IPS DF 4.7 (cell line): ENCODE data around the gene TM4SF18.

Source experiments
- DNase-seq: peaks from one replicate; pipeline ENCODE4 v3.0.0-alpha.2; 2013; ENCODE audit warnings: low spot score; ENCODE audit errors: extremely low read depth

Gene TM4SF18

DNA sequence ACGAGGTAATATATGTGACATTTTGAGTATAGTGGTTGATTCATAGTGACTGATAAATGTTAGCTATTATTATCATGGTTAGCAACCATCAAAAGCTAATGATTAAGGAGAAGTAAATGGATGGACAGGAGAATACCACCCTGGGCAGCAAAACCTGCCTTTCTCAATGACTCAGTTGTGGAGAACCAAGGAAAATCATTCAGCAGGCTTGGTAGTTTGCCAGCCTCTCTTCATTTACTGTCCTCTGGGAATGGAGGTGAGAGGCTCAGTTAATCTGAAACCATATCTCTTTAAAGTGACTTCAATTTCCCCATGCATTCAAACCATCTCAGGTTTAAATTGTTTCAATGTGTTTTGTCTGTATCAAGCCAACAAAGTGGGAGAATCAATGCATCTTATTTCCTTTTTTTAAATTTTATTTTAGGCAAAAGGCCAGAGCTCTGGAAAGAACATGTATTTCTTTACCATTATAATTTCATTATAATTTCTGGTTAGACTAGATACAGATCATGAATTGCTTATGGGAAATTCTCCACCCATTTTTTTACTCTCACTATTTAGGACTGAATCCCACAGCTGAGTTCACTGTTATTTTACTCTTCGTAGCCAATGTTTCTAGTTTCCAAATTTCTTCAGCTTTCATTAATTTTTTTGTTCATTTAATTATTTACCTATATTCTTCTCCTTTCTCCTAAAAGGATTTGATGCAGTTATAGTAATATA, 2.7 kb downstream of the TM4SF18 start:
- DNase-seq, result no peak

DNA sequence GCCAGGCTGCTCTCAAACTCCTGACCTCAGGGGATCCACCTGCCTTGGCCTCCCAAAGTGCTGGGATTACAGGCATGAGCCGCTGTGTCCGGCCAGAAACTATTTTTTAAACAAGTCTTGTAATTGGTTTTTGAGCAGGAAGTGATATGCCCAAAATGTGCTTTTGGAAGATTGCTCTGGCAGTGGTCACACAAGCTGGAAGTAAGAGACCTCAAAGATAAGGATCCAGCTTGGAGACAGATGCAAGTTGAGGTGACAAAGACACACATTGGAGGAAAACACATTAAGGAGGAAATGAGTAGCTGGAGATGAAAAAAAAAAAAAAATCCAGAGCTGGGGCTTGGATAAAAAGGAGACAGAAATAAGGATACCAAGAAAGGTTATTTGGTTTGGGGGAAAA, 6.3 kb downstream of the TM4SF18 start:
- DNase-seq, result no peak

DNA sequence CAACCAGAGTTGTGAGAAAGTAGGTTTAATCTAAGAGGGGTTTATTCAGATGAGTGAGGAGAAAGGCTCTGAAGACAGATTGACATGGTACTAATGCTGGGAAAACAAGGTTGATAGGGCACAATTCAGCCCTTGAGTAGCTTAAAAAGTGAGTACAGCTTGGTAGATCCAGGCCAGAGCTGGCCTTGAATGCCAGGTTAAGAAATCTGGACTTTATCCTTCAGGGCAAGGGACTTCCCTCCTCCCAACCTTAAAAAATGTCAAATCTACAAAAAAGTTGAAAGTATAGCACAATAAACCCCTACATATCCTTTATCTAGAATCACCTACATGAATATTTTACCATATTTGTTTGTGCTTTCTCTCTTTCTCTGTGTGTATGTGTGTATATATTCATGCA, 7.9 kb downstream of the TM4SF18 start:
- DNase-seq, result no peak

GRCh38 chr3:149324332-149324731, 9.1 kb downstream of the TM4SF18 start:
- no peak for DNase-seq

GRCh38 chr3:149321640-149322039, 11.8 kb downstream of the TM4SF18 start:
- no peak for DNase-seq

DNA sequence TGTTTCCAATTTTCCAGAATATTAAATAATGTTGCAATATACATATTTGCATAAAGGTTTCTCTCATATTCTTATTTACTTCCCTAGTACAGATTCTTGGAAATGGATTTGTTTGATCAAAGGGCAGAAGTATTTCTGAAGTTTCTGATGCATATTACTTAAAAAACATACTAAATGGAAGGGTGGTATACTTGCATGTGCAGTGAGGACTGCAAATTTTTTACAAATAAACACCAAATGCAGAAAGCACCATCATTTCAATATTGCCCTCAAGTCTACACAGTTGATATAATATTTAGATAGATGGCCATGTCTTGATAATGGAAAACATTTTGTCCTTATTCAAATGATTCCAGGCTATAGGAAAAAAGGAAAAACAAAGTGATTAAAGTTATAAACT, 12.3 kb downstream of the TM4SF18 start:
- no peak for DNase-seq

DNA sequence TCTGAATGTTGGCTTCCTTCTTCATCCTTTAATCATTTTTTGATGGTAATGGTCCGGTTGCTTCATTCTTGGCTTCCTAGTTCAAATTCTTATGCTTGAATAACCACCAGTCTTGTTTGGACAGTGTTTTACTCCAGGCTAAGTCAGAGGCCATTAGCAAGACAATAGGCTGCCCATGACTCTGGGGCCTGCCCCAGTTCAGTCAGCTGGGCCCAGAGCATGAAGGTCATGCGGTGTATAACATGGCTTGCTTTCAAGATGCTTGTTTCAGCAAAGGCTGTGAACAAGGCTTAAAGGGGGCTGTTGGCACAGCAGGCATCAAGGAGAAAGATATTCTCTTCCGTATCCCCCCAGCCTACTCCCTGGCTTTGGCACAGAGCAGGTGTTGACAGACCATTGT, 13.7 kb downstream of the TM4SF18 start:
- DNase-seq, result no peak

GRCh38 chr3:149317072-149317471, 16.4 kb downstream of the TM4SF18 start:
- no peak for DNase-seq

GRCh38 chr3:149316437-149316836, 17.0 kb downstream of the TM4SF18 start:
- no peak for DNase-seq

DNA sequence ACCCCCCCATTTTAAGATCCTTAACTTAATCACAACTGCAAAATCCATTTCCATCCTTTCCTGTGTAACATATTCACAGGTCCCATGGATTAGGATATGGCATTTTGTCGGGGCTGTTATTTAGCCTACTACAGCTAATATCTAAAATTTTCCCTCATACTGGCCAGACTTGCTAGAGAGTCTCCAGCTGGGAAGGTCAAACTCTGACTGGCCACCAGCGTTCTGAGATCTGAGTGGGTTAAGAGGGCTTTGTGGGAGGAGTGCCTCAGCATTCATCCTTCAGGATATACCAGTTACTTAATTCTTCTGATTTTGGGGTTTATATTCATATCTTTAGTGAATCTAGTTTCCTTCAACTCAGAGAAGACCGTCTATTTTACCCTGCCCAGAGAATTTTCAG, 17.7 kb downstream of the TM4SF18 start:
- DNase-seq, result no peak

DNA sequence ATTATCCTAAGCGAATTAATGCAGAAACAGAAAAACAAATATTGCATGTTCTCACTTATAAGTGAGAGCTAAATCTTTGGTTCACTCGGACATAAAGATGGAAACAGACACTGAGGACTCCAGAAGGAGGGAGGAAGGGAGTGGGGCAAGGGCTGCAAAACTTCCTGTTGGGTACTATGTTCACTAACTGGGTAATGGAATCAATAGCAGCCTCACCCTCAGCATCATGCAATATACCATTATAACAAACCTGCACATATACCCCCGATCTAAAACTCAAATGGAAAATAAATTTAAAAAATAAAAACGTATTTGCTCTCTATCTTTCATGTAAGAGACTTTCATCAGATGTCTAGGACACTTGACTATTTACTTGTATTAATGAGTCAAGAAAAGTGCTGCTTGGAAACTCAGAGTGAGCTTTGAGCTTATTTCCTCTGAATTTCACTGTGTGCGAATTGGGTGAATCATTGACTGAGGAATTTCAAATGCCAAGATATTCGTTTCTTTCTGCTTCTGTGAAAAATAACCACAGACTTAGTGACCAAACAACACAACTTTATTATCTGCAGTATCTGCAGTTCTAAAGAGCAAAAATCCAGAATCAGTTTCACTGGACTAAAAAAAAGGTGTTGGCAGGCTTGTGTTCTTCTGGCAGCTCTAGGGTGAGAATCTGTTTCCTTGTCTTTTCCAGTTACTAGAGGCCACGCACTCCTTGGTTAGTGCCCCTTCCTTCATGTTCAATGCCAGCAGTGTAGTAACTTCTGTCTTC, 18.4 kb downstream of the TM4SF18 start:
- DNase-seq, result no peak

- no peak for DNase-seq
Observed at GRCh38 chr3:149313542-149313941, 19.9 kb downstream of the TM4SF18 start.

- no peak for DNase-seq
Observed at GRCh38 chr3:149310796-149311534, 22.5 kb downstream of the TM4SF18 start.

DNA sequence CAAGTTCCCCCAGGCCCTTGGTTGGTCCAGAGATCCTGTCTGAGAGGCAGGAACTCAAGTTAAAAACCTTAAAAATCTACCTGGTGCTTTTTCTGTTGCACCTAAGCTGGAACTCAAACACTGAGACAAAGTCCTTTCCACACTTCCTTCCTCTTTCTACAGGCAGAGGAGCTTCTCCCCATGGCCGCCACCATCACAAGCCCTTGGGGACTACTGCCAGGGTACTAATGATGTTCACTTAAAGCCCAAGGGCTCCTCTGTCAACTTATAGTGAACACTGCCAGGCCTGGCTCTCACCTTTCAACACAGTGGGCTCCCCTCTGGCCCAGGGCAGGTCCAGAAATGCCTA, 26.0 kb downstream of the TM4SF18 start:
- DNase-seq, result no peak

- DNase-seq, result no peak
Observed at GRCh38 chr3:149306751-149307434, 26.5 kb downstream of the TM4SF18 start.

DNA sequence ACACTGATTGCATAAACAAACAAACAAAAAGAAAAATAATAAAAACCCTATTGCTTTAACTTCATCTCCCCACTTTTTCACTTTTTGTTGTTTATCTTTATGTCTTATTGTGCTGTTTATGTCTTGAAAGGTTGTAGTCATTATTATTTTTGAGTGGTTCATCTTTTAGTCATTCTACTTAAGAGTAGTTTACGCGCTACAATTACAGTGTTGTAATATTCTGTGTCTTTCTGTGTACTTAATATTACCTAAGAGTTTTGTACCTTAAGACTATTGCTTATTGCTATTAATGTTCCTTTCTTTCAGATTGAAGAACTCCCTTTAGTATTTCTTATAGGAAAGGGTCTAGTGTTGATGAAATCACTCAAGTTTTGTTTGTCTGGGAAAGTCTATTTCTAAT, 28.1 kb downstream of the TM4SF18 start:
- no peak for DNase-seq

DNA sequence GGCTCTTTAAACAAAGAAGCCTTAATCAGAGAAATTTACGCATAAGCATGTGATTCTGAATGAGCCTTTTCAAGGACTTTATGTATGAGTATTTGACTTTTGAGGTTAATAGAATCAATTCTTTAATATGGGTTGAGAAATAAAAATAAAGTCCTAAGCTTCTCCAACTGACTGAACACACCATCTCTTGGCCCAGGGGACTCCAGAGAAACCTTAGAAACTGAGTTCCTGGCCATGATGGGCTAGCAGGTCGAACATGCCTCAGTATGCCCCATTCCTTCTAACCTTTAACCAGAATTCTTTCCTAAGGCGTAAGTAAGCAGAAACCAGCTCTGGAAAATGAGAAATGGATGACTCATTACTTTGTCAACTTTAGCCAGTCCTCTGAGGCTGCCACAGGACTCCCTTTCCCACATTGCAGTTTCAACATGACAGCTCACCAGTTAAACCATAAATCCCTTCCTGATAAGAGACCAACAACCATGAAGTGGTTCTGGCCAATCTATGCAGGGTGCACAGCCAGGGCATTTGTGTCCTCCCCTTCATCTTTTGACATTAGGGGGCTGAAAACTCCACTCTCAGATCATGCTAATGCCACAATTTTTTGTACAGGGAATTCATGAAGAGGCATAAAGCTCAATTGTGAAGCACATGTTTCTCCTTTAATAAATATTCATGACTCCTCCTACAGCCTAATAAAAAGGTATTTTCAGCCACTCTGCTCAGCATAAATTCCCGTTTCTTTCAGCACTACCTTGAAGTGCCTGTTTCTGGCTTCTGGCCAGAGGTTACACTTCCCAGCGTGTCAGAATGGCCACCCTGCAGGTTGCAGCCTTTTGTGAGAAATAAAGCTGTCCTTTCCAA, 33.3 kb downstream of the TM4SF18 start:
- no peak for DNase-seq

DNA sequence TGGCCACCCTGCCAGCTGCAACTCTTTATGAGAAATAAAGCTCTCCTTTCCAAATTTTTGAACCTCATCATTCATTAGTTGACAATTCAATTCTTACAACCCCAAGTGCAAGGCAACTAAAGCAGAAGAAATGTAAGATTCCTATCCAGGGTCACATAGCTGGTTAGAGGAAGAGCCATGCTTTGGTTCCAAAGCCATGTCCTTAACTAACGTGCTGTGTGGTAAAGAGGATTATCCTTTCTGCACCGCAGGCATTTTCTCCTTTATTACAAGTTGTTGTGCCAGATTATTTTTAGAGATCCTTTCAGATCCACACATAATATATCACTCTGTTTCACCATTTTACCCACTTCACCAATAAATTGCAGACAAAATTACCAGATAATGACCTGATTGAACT, 36.5 kb downstream of the TM4SF18 start:
- DNase-seq, result no peak

GRCh38 chr3:149292666-149293065, 40.8 kb downstream of the TM4SF18 start:
- DNase-seq, result no peak

- no peak for DNase-seq
Observed at GRCh38 chr3:149291178-149291577, 42.3 kb downstream of the TM4SF18 start.

DNA sequence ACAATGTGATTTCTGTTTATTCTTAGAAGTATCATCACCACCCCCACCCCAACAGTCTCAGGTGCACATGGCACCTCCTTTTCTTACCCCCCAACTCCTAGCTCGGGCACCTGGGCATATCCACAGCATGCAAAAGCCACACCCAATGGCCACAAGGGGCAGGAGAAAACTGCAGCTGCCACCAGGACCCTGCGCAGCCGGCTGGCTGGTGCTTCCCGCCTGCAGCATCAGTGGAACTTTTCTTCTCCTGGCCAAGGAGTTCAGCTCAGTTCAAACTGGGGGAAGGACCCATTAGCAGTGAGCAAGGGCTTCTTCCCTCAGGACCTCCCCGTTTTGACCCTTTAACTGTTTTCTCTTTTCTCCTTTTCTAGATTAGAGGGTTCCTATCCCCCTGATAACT, 44.8 kb downstream of the TM4SF18 start:
- DNase-seq, result no peak
